Measurements from ENCODE around the gene SMAD5. TPM values are rescaled to one million over a fixed set of nuclear protein-coding genes. Genes with fewer than 3 reads are reported as not detected.

Gene SMAD5
- total RNA-seq, 1 donor: 88.7 TPM

DNA sequence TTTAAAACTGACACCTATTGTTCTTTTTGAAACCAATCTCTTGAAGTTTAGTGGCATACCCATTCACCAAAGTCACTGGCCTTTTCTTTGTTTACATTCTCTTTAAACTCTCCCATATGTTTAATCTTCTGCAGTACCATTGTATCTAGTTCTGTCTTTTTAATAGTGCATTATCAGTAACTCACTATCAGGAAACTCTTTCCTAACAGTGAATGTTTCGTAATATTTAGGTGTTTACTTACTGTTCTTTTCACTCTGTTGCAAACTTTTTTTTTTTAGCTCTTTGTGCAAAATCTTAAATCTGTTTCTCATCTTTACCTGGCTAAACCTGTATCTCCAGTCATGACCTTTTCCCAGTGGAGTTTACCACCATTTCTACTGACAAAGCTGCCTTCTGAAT is 17.2 kb downstream of the SMAD5 start:
- H3K4me3 ChIP-seq (ENCODE audit: low read depth, low read length): no peak overlapping the region
- TF ChIP-seq CTCF (IDR thresholded peaks at IDR 0.05; ENCODE audit: insufficient read depth, low read length): no peak
- DNase-seq (ENCODE audit: low read depth): peak; percentile 26

DNA sequence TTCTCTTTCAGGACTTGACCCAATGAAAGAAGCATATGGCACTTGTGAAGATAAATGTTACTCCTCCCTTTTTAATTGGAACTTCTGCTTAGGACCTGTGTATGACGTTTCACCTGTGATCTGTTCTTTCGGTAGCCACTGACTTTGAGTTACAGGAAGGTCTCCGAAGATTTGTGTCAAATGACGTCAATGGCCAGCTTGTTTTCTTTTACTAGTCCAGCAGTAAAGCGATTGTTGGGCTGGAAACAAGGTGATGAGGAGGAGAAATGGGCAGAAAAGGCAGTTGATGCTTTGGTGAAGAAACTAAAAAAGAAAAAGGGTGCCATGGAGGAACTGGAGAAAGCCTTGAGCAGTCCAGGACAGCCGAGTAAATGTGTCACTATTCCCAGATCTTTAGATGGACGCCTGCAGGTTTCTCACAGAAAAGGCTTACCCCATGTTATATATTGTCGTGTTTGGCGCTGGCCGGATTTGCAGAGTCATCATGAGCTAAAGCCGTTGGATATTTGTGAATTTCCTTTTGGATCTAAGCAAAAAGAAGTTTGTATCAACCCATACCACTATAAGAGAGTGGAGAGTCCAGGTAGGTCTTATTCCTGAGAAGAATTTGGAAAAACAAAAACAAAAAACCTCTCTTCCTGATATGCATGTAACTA is 21.1 kb downstream of the SMAD5 start:
- no peak overlapping the region for H3K4me3 ChIP-seq (ENCODE audit: low read depth, low read length)
- no peak for DNase-seq (ENCODE audit: low read depth)
- no peak for TF ChIP-seq CTCF (IDR thresholded peaks at IDR 0.05; ENCODE audit: insufficient read depth, low read length)

DNA sequence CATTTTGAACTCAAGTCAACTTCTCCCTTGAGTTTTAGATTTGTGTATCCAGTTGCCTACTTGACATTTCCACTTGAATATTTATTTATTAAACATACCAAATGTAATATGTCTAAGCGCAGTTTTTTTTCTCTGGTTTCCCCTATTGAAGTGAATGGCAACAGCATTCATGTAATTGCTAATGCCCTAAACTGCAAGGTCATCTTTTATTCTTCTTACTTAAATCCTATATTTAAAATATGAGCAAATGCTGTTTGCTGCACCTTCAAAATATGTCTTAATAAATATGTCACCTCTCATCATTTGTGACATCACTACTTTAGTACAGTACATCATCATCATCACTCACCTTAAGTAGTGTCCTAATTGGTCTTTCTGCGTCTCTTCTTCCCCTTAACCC is 22.4 kb downstream of the SMAD5 start:
- no peak for TF ChIP-seq CTCF (IDR thresholded peaks at IDR 0.05; ENCODE audit: insufficient read depth, low read length)
- no peak for DNase-seq (ENCODE audit: low read depth)

GRCh38 chr5:136155761-136156160 is 23.1 kb downstream of the SMAD5 start:
- TF ChIP-seq CTCF (IDR thresholded peaks at IDR 0.05; ENCODE audit: insufficient read depth, low read length): no peak
- H3K4me3 ChIP-seq (ENCODE audit: low read depth, low read length): no peak overlapping the region
- no peak for DNase-seq (ENCODE audit: low read depth)

More for the DNA sequence above, 22.4 kb downstream of the SMAD5 start:
- no peak overlapping the region for H3K4me3 ChIP-seq (ENCODE audit: low read depth, low read length)

DNA sequence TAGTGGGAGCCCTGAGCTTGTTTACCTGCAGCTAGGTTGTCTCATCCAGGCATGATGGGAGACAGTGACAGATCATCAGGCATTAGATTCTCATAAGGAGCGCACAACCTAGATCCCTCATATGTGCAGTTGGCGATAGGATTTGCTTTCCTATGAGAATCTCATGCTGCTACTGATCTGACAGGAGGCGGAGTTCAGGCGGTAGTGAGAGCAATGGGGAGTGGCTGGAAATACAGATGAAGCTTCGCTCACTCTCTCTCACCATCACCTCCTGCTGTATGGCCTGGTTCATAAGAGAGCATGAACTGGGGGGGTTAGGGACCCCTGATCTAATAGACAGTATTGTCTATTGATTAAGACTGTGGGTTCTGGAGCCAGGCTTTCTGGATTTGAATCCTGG is 24.9 kb downstream of the SMAD5 start:
- no peak for TF ChIP-seq CTCF (IDR thresholded peaks at IDR 0.05; ENCODE audit: insufficient read depth, low read length)
- DNase-seq (ENCODE audit: low read depth): no peak
- H3K4me3 ChIP-seq (ENCODE audit: low read depth, low read length): no peak overlapping the region

DNA sequence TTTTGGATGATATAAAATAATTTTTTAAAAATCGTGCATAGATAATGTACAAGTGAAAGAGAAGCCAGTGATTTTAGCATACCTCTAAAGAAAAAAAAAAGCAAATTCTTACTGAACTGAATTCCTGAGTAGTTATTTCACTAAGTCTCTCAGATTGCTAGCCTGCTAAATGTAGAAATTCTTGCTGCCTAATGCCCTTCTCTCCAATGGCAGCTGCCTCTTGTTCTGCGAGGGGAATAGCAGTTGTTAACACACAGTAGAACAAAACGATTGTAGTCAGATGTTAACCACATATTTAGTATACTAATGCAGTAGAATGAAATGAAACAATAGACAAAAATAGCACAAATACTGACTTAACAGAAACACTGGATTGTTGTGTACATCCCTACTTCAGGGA is 26.8 kb downstream of the SMAD5 start:
- peak; percentile 64 for DNase-seq (ENCODE audit: low read depth)
- no peak for TF ChIP-seq CTCF (IDR thresholded peaks at IDR 0.05; ENCODE audit: insufficient read depth, low read length)

DNA sequence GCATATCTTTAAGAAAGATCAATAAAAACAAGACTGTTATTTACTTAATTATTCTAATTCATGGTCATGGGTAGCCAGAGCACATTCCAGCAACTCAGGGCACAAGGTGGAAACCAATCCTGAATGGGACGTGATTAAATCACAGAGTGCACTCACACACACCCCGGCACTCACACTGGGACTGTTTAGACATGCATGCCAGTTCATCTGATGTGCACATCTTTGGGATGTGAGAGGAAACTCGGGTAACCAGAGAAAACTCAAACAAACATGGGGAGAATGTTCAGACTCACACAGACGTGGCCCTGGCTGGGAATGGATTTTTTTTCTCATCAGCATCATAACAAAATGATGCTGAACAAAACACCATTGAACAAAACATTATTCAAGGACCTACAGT is 29.4 kb downstream of the SMAD5 start:
- no peak for TF ChIP-seq CTCF (IDR thresholded peaks at IDR 0.05; ENCODE audit: insufficient read depth, low read length)
- no peak overlapping the region for H3K4me3 ChIP-seq (ENCODE audit: low read depth, low read length)
- DNase-seq (ENCODE audit: low read depth): no peak

More for the DNA sequence above, 26.8 kb downstream of the SMAD5 start:
- no peak overlapping the region for H3K4me3 ChIP-seq (ENCODE audit: low read depth, low read length)

All from fibroblast of the aortic adventitia (primary cell).